ENCODE measurements around the gene SMAD6.

The SMAD6 gene

DNA sequence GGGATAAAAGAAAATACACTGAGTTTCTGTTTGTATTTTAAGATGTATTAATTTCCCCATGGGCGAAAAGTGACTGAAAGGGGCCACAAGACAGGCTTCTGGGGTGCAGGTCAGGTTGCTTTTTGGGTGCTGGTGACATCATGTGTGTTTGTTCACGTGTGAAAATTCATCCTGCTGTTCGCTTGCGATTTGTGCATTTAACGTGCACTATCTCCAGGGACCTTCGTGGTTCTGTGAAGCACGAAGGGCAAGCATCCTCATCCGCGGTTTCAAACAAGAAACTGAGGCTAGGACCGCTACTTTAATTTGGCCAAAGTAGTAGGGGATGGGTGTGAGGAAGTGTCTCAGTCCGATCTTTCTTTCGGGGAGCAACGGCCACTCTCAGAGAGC is 1.6 kb upstream of the SMAD6 start:
- TF ChIP-seq, protein P1, sequence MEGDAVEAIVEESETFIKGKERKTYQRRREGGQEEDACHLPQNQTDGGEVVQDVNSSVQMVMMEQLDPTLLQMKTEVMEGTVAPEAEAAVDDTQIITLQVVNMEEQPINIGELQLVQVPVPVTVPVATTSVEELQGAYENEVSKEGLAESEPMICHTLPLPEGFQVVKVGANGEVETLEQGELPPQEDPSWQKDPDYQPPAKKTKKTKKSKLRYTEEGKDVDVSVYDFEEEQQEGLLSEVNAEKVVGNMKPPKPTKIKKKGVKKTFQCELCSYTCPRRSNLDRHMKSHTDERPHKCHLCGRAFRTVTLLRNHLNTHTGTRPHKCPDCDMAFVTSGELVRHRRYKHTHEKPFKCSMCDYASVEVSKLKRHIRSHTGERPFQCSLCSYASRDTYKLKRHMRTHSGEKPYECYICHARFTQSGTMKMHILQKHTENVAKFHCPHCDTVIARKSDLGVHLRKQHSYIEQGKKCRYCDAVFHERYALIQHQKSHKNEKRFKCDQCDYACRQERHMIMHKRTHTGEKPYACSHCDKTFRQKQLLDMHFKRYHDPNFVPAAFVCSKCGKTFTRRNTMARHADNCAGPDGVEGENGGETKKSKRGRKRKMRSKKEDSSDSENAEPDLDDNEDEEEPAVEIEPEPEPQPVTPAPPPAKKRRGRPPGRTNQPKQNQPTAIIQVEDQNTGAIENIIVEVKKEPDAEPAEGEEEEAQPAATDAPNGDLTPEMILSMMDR (IDR thresholded peaks at IDR 0.05; ENCODE audit: extremely low read depth, insufficient read depth, missing control alignments) = no peak
- in situ Hi-C loops (cut with MboI; ENCODE audit: low pct_unique_long_range_greater_than_20kb, low sequenced_read_pairs, unreplicated experiment) = no loop called here
- DNase-seq (ENCODE audit: low spot score) = no peak

DNA sequence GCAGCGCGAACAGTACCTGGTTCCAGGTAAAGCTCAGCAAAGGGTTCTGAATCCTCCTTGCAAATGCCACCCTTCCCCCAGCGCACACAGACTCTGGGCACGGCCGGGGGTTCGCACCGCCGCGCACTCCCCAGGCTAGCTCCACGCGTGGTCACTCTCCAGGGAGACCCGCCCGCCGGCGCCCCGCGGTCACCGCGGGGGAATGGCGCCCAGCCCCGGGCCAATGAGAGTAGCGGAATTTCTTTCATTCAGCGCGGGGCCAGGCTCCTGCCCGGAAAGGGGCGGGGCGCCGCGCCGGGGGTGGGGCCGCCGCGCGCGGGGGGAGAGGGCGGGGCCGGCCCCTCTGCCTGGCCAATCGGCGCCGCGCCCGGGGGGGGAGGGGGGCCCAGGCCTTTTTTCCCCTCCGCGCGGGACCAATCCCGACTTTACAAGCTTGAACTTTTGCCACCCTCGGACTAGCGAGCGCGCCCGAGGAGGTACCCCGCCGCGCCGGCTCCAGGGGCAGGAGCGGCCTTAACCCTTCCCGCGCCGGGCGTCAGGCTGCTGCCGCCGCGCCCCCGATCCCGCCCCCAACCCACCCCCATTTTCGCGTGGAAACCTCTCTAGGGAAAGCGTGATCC is 1.1 kb upstream of the SMAD6 start:
- in situ Hi-C loops (cut with MboI; ENCODE audit: low pct_unique_long_range_greater_than_20kb, low sequenced_read_pairs, unreplicated experiment) = no loop called here
- TF ChIP-seq, protein P1 (IDR thresholded peaks at IDR 0.05; ENCODE audit: extremely low read depth, insufficient read depth, missing control alignments) = no peak
- peak; percentile 96 for DNase-seq (ENCODE audit: low spot score)

DNA sequence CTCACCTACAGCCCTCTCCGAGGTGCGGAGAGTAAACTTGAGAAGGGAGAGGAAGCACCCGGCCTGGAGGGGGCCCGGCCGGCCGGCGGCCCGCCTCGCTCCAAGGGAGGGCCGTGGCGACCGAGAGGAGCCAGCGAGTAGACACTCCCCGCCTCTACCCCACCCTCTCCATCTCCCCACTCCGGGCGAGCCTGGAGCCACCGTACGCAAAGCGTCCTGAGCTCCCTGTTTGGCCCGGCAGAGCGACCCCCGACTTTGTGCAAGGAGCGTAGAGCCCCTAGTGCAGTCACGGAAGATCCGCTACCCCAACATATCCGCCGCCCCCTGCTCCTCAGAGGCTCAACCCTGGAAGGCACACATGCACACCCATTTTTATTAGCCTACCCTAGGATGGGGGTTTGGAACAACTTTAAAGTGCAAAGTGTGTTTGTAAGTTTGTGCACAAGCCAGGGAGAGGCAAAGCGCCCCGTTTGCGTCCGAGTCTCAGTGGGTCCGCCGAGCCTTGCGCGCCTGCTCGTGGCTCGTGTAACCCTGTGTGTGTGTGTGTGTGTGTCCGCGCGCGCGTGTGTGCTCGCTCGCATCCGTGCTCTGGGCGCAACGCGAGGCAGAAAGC is 508 bp upstream of the SMAD6 start:
- in situ Hi-C loops (cut with MboI; ENCODE audit: low pct_unique_long_range_greater_than_20kb, low sequenced_read_pairs, unreplicated experiment) = no loop called here
- TF ChIP-seq, protein P1 (IDR thresholded peaks at IDR 0.05; ENCODE audit: extremely low read depth, insufficient read depth, missing control alignments) = no peak
- DNase-seq (ENCODE audit: low spot score) = peak; percentile 61

DNA sequence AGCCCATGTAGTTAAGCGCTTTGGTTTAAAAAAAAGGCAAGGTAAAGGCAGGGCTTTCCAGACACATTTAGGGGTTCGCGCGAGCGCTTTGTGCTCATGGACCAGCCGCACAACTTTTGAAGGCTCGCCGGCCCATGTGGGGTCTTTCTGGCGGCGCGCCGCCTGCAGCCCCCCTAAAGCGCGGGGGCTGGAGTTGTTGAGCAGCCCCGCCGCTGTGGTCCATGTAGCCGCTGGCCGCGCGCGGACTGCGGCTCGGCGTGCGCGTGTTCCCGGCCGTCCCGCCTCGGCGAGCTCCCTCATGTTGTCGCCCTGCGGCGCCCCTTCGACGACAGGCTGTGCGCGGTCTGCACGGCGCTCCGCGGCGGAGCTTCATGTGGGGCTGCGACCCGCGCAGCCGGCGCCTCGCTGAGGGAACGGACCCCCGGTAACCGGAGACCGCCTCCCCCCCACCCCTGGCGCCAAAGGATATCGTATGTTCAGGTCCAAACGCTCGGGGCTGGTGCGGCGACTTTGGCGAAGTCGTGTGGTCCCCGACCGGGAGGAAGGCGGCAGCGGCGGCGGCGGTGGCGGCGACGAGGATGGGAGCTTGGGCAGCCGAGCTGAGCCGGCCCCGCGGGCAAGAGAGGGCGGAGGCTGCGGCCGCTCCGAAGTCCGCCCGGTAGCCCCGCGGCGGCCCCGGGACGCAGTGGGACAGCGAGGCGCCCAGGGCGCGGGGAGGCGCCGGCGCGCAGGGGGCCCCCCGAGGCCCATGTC is 927 bp downstream of the SMAD6 start:
- in situ Hi-C loops (cut with MboI; ENCODE audit: low pct_unique_long_range_greater_than_20kb, low sequenced_read_pairs, unreplicated experiment) = no loop called here
- no peak for DNase-seq (ENCODE audit: low spot score)
- TF ChIP-seq, protein P1 (IDR thresholded peaks at IDR 0.05; ENCODE audit: extremely low read depth, insufficient read depth, missing control alignments) = no peak

DNA sequence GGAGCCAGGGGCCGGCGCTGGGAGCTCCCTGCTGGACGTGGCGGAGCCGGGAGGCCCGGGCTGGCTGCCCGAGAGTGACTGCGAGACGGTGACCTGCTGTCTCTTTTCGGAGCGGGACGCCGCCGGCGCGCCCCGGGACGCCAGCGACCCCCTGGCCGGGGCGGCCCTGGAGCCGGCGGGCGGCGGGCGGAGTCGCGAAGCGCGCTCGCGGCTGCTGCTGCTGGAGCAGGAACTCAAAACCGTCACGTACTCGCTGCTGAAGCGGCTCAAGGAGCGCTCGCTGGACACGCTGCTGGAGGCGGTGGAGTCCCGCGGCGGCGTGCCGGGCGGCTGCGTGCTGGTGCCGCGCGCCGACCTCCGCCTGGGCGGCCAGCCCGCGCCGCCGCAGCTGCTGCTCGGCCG is 1.5 kb downstream of the SMAD6 start:
- in situ Hi-C loops (cut with MboI; ENCODE audit: low pct_unique_long_range_greater_than_20kb, low sequenced_read_pairs, unreplicated experiment) = no loop called here
- DNase-seq (ENCODE audit: low spot score) = peak; percentile 73
- TF ChIP-seq, protein P1 (IDR thresholded peaks at IDR 0.05; ENCODE audit: extremely low read depth, insufficient read depth, missing control alignments) = no peak

DNA sequence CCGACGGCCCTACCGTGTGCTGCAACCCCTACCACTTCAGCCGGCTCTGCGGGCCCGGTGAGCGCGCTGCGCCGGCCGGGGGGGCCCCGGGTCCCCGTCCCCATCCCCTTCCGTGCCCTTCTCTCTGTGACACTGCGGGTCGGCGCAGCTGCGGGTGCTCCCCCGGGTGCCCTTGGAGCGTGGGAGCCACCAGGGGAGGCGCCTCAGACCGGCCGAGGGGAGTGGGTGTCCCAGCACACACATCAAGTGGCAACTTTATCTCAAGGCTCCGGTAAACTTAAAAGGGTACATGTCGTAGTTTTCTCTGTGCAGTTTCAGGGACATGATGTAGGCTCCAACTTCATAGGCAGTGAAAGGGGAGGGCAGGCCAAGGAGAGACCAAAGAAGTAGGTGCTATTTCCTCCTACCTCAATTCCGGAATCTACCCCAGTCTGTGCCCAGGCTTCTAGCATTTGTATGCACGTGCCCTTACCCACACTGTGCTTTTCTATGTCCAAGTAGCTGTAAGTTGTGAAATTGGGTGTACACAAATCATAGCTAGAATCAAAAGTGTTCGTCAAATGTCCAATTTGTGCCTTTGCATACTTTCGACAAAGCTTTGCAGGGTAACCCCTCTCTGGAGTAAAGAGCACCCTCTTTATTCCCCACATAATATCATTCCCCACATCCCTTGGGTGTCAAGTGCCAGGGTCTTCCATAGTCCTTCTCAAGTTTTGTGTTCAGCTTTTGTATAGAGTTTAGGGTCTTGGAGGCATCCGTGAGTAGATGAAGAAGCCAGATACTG is 2.2 kb downstream of the SMAD6 start:
- TF ChIP-seq, protein P1 (IDR thresholded peaks at IDR 0.05; ENCODE audit: extremely low read depth, insufficient read depth, missing control alignments) = no peak
- DNase-seq (ENCODE audit: low spot score) = peak; percentile 35
- in situ Hi-C loops (cut with MboI; ENCODE audit: low pct_unique_long_range_greater_than_20kb, low sequenced_read_pairs, unreplicated experiment) = no loop called here
